ENCODE data around the gene VANGL1.

VANGL1 gene

DNA sequence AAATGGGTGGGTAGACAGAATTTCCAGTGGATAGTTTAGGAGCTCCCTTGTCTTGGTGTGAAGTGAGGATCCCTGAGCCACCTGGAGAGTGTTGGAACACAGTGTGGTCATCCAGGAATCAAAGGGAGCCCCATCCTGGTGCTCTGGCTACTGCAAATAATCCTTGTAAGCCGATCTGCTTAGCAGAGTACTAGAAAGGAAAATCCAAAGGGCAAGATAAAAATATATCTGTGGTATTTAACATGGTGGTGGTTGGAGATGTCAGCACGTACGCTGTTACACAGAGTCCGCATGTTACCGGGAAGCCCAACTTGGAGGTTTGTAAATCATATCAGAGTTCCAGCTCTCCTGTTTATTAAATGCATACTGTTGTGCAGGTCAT, 39.0 kb downstream of the VANGL1 start:
- TF ChIP-seq, protein P1, sequence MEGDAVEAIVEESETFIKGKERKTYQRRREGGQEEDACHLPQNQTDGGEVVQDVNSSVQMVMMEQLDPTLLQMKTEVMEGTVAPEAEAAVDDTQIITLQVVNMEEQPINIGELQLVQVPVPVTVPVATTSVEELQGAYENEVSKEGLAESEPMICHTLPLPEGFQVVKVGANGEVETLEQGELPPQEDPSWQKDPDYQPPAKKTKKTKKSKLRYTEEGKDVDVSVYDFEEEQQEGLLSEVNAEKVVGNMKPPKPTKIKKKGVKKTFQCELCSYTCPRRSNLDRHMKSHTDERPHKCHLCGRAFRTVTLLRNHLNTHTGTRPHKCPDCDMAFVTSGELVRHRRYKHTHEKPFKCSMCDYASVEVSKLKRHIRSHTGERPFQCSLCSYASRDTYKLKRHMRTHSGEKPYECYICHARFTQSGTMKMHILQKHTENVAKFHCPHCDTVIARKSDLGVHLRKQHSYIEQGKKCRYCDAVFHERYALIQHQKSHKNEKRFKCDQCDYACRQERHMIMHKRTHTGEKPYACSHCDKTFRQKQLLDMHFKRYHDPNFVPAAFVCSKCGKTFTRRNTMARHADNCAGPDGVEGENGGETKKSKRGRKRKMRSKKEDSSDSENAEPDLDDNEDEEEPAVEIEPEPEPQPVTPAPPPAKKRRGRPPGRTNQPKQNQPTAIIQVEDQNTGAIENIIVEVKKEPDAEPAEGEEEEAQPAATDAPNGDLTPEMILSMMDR (IDR thresholded peaks at IDR 0.05): no peak

DNA sequence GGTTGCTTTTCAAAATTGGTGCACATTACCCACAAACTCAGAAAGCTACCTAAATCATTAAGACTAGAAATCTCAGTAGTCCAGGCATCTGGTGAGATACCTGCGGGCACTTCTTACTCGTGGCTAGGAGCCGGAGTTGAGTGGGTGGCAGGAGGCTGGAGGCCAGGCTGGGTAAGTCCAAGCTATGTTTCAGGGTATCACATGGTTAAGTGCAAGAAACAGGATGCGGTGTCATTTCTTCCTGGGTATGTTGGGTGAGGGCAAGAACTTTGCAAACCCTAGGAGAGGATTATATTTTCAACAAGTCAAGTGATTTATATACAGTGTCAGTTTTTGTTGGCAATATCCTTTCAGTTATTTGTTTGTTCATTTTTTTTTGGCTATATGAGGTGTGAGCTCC, 41.0 kb downstream of the VANGL1 start:
- TF ChIP-seq, protein P1 (IDR thresholded peaks at IDR 0.05): no peak

DNA sequence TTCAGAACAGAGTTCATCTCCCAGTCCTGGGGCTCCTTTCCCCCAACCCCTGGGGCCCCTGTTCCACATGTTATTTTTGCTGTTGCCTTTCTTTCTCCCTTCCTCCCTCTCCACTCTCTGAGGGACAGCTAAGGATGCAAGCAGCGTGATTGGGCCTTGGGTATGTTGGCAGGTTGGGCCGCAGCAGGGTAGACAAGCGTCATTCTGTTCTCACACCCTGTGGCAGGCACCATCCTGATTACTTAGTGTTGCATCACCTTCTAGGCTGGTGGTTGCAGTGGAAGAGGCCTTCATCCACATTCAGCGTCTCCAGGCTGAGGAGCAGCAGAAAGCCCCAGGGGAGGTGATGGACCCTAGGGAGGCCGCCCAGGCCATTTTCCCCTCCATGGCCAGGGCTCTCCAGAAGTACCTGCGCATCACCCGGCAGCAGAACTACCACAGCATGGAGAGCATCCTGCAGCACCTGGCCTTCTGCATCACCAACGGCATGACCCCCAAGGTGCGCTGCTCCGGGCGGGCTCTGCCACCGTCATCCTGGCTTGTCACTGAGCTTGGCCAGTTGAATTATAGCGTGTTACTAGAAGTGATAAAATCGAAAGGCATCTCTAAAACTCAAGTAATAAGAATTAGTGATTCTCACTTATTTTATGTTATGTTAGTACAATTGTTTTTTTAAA, 43.4 kb downstream of the VANGL1 start:
- TF ChIP-seq, protein P1 (IDR thresholded peaks at IDR 0.05): no peak

DNA sequence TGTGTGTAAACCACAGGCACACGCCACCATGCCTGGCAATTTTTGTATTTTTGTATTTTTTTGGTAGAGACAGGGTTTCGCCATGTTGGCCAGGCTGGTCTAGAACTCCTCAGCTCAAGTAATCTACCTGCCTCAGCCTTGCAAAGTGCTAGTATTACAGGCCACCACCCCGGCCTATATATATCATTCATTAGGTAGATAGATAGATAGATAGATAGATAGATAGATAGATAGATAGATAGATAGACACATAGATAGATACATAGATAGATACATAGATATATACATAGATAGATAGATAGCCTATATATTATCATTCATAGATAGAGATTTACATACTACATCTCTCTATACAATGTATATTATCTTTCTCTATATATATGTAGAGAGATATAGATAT, 46.0 kb downstream of the VANGL1 start:
- TF ChIP-seq, protein P1 (IDR thresholded peaks at IDR 0.05): no peak

DNA sequence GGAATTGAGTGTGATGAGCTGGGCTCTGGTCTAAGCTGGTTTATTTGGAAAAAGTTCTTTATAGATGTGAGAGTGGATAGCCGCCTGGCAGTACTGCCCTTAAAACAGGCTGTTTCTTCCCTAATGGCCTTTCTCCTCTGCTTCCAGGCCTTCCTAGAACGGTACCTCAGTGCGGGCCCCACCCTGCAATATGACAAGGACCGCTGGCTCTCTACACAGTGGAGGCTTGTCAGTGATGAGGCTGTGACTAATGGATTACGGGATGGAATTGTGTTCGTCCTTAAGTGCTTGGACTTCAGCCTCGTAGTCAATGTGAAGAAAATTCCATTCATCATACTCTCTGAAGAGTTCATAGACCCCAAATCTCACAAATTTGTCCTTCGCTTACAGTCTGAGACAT, 49.2 kb downstream of the VANGL1 start:
- TF ChIP-seq, protein P1 (IDR thresholded peaks at IDR 0.05): no peak

DNA sequence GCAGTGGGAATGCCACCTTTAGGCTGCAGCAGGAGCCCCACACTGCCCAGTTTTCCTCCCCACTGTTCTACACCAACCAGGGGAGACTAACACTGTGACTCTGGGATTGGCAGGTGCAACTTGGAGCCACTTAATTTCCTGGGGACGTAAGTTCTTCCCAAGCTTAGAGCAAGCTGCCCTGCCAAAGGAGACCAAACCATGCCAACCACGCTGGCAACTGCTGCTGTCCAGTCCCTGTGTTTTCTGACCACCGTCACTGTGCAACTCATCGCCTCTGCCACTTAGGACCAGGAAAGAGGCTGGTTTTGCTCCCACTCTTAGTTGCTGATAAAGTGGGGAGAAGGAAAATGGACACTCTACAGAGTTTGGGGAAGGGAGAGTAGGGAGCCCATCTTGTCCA, 50.5 kb downstream of the VANGL1 start:
- TF ChIP-seq, protein P1 (IDR thresholded peaks at IDR 0.05): no peak

DNA sequence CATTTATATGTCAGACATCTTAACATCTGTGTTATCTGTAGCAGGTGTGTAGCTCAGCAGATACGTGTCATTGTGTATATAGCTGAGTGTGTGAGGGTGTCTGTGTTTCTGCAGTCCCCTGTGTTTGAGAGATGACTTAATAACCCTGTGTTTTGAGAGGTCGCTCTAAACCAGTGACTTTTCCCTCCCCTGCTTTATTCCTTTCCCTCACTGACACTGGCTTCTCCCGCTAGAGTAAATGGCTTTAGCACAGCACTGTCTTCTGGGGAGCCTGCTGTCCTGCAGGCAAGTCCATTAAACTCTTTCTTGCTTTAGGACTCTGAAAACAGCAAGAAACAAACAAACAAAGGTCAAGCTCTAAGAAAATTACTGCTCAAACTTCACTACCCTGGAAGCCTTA, 53.0 kb downstream of the VANGL1 start:
- TF ChIP-seq, protein P1 (IDR thresholded peaks at IDR 0.05): no peak

DNA sequence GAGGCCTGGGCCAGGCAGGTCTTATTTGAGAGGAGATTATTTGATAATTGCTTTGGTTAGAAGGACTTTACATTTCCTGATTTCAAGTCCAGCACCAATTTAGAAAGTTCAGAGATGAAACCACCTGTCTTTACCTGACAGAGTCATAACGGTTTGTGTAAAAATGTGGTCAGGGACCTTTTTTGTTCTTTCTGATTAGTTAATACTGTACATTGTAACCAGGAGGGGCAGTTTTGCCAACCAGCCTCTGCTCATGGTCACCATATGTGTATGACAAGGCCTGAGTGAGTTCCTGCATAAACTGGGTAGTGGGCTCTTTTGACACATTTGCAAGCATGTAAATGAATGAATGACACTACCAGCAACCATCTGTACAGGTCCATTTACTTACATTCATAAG, 55.8 kb downstream of the VANGL1 start:
- TF ChIP-seq, protein P1 (IDR thresholded peaks at IDR 0.05): no peak

All from LNCAP (cell line).